Fibroblast of pulmonary artery (primary cell): Measurements from ENCODE around the gene ACKR3.

ENCODE experiments used
- DNase-seq: peaks from one replicate; pipeline ENCODE4 v3.0.0-alpha.2; 2010; ENCODE audit warnings: low read depth
- H3K4me3 ChIP-seq: replicated peaks from 2 replicates; pipeline ENCODE4 v1.5.1; 2011; ENCODE audit warnings: low read depth, mild to moderate bottlenecking, control low read depth, low read length, moderate library complexity
- CTCF ChIP-seq: IDR thresholded peaks from 2 replicates; pipeline ENCODE4 v1.5.1; 2011; ENCODE audit warnings: mild to moderate bottlenecking, control low read depth, low read length, inconsistent platforms; ENCODE audit errors: missing control alignments

ACKR3 gene

GRCh38 chr2:236619910-236620612, 50.4 kb downstream of the ACKR3 start:
- no peak for DNase-seq
- TF ChIP-seq CTCF = no peak
- H3K4me3 ChIP-seq = no peak overlapping the region

GRCh38 chr2:236621786-236622185, 52.2 kb downstream of the ACKR3 start:
- no peak for TF ChIP-seq CTCF
- no peak for DNase-seq
- H3K4me3 ChIP-seq = no peak overlapping the region

- no peak overlapping the region for H3K4me3 ChIP-seq
- no peak for TF ChIP-seq CTCF
These were observed 52.6 kb downstream of the ACKR3 start for GRCh38 chr2:236622201-236622600.

GRCh38 chr2:236622660-236623059, 53.0 kb downstream of the ACKR3 start:
- TF ChIP-seq CTCF = no peak
- H3K4me3 ChIP-seq = no peak overlapping the region
- no peak for DNase-seq

More at GRCh38 chr2:236622201-236622600, 52.6 kb downstream of the ACKR3 start:
- DNase-seq = no peak

- H3K4me3 ChIP-seq = no peak overlapping the region
- no peak for DNase-seq
- TF ChIP-seq CTCF = no peak
These were observed 54.2 kb downstream of the ACKR3 start for GRCh38 chr2:236623816-236624215.

- no peak for TF ChIP-seq CTCF
- DNase-seq = no peak
These were observed 55.6 kb downstream of the ACKR3 start for GRCh38 chr2:236625156-236625690.

More at GRCh38 chr2:236625156-236625690, 55.6 kb downstream of the ACKR3 start:
- H3K4me3 ChIP-seq = no peak overlapping the region
